H1 (cell line): ENCODE measurements around the gene TJP2. TPM values are rescaled to one million over a fixed set of nuclear protein-coding genes. Genes with fewer than 3 reads are reported as not detected.

ENCODE experiments used
- CTCF ChIA-PET: fragments of 300-600 bp; sonication (Branson Sonifier 250); formaldehyde crosslinking; loops from one replicate; lab custom pipeline; 2021; ENCODE audit not compliant: partially characterized antibody; lab: Charles Lee
- POLR2A ChIA-PET: fragments of 300-600 bp; sonication (Branson Sonifier 250); formaldehyde crosslinking; loops from one replicate; lab custom pipeline; 2021; ENCODE audit warnings: inconsistent platforms; ENCODE audit not compliant: partially characterized antibody; lab: Charles Lee
- DNase-seq, 2 experiments: peaks; one replicate each; pipeline versions ENCODE4 v3.0.0 to v3.0.0-alpha.2; 2010 to 2022; ENCODE audit warnings: low spot score in 2 of 2, low read depth in 1 of 2, mixed read lengths in 1 of 2
- FAIRE-seq: peaks from 2 replicates; lab custom pipeline; 2011; peaks lifted over from hg19 to GRCh38; lab: Jason Lieb, UNC
- H2AFZ ChIP-seq: 2 replicates; pipeline ENCODE4 v1.8.1; 2012; ENCODE audit warnings: low read length, inconsistent platforms
- H2AK5ac ChIP-seq: 2 replicates; pipeline ENCODE4 v1.6.1; 2013; ENCODE audit warnings: low read depth, low read length
- H2BK120ac ChIP-seq: replicated peaks from 2 replicates; pipeline ENCODE3; 2013; ENCODE audit warnings: low read depth, low read length, inconsistent platforms
- H2BK12ac ChIP-seq: 2 replicates; pipeline ENCODE4 v1.6.1; 2013; ENCODE audit warnings: low read depth, low read length
- H2BK15ac ChIP-seq: 2 replicates; pipeline ENCODE4 v1.6.1; 2013; ENCODE audit warnings: low read length
- H2BK20ac ChIP-seq: 2 replicates; pipeline ENCODE4 v1.6.1; 2013; ENCODE audit warnings: low read length
- H2BK5ac ChIP-seq: 2 replicates; pipeline ENCODE4 v1.6.1; 2013; ENCODE audit warnings: low read depth, low read length
- H3K14ac ChIP-seq: 2 replicates; pipeline ENCODE4 v1.6.1; 2013; ENCODE audit warnings: inconsistent platforms; ENCODE audit not compliant: insufficient read length
- H3K18ac ChIP-seq: 2 replicates; pipeline ENCODE4 v1.6.1; 2013; ENCODE audit warnings: low read length; ENCODE audit errors: extremely low read depth
- H3K23ac ChIP-seq: 2 replicates; pipeline ENCODE4 v1.6.1; 2013; ENCODE audit warnings: inconsistent platforms; ENCODE audit not compliant: insufficient read length
- H3K23me2 ChIP-seq: 2 replicates; pipeline ENCODE4 v1.6.1; 2013; ENCODE audit warnings: low read depth, low read length
- H3K27ac ChIP-seq: 2 replicates; pipeline ENCODE4 v1.6.1; 2011; ENCODE audit warnings: low read depth, low read length, inconsistent platforms
- H3K27me3 ChIP-seq, 4 experiments: replicated peaks in 1 of 4; 1 replicate in 1 of 4; 2 replicates in 3 of 4; pipeline versions ENCODE4 v1.6.1 to v1.8.1; 2011 to 2013; ENCODE audit warnings: low read length in 3 of 4, mild to moderate bottlenecking in 3 of 4, inconsistent platforms in 2 of 4, mixed read lengths in 2 of 4, moderate library complexity in 1 of 4; ENCODE audit not compliant: control insufficient read depth in 3 of 4, insufficient read depth in 3 of 4; ENCODE audit errors: extremely low read depth in 1 of 4
- H3K36me3 ChIP-seq, 4 experiments: 2 replicates each; pipeline versions ENCODE4 v1.6.1 to v1.8.1; 2011 to 2013; ENCODE audit warnings: mild to moderate bottlenecking in 4 of 4, low read length in 3 of 4, moderate library complexity in 2 of 4, control low read depth in 1 of 4, inconsistent platforms in 1 of 4; ENCODE audit not compliant: insufficient read depth in 4 of 4, control insufficient read depth in 2 of 4
- H3K4ac ChIP-seq: replicated peaks from 2 replicates; pipeline ENCODE3; 2013; ENCODE audit warnings: low read length, low read depth, mixed read lengths, inconsistent platforms; ENCODE audit not compliant: insufficient read length
- H3K4me1 ChIP-seq, 4 experiments: replicated peaks in 1 of 4; 1 replicate in 1 of 4; 2 replicates in 3 of 4; pipeline versions ENCODE4 v1.6.1 to v1.8.1; 2011 to 2013; ENCODE audit warnings: low read length in 3 of 4, inconsistent platforms in 2 of 4, mixed read lengths in 1 of 4; ENCODE audit not compliant: insufficient read depth in 4 of 4, control insufficient read depth in 3 of 4
- H3K4me2 ChIP-seq, 2 experiments: 2 replicates each; pipeline versions ENCODE4 v1.6.1 to v1.8.1; 2011 to 2013; ENCODE audit warnings: low read depth in 2 of 2, low read length in 2 of 2, control low read depth in 1 of 2, inconsistent platforms in 1 of 2, mild to moderate bottlenecking in 1 of 2; ENCODE audit not compliant: insufficient read depth in 1 of 2
- H3K4me3 ChIP-seq, 4 experiments: fragments of 200-600, 300-600 bp in 1 of 4; sonication (generic), shearing (Covaris generic), sonication (Bioruptor Twin) in 1 of 4; 2 replicates each; pipeline versions ENCODE4 v1.5.1 to v1.8.1; 2011 to 2016; ENCODE audit warnings: low read length in 4 of 4, low read depth in 3 of 4, control low read depth in 2 of 4, inconsistent platforms in 2 of 4, mild to moderate bottlenecking in 2 of 4, mixed read lengths in 1 of 4, moderate library complexity in 1 of 4; ENCODE audit not compliant: insufficient read depth in 2 of 4; ENCODE audit errors: extremely low read depth in 1 of 4
- H3K56ac ChIP-seq: replicated peaks from 2 replicates; pipeline ENCODE3; 2013; ENCODE audit warnings: low read depth, mild to moderate bottlenecking, mixed read lengths, low read length, inconsistent platforms; ENCODE audit not compliant: insufficient read length
- H3K79me1 ChIP-seq: 2 replicates; pipeline ENCODE4 v1.6.1; 2013; ENCODE audit warnings: low read depth, low read length, control low read depth
- H3K79me2 ChIP-seq, 2 experiments: 2 replicates each; pipeline versions ENCODE4 v1.6.1 to v1.8.1; 2012 to 2013; ENCODE audit warnings: low read length in 2 of 2, mild to moderate bottlenecking in 2 of 2, inconsistent platforms in 1 of 2; ENCODE audit not compliant: insufficient read depth in 2 of 2, control insufficient read depth in 1 of 2
- H3K9ac ChIP-seq, 4 experiments: replicated peaks in 1 of 4; 1 replicate in 1 of 4; 2 replicates in 3 of 4; pipeline versions ENCODE4 v1.6.1 to v1.8.1; 2011 to 2013; ENCODE audit warnings: low read depth in 3 of 4, low read length in 3 of 4, control low read depth in 2 of 4, mild to moderate bottlenecking in 2 of 4, moderate library complexity in 2 of 4, inconsistent platforms in 1 of 4; ENCODE audit errors: extremely low read depth in 1 of 4
- H3K9me3 ChIP-seq, 2 experiments: 2 replicates each; pipeline versions ENCODE4 v1.6.1 to v1.8.1; 2012 to 2013; ENCODE audit warnings: mild to moderate bottlenecking in 2 of 2, moderate library complexity in 2 of 2, control low read depth in 1 of 2, inconsistent platforms in 1 of 2, low read depth in 1 of 2, low read length in 1 of 2, mixed read lengths in 1 of 2; ENCODE audit not compliant: insufficient read depth in 2 of 2
- H4K20me1 ChIP-seq, 2 experiments: replicated peaks in 1 of 2; 2 replicates each; pipeline versions ENCODE3 to v1.8.1; 2011 to 2013; ENCODE audit warnings: inconsistent platforms in 2 of 2, low read length in 2 of 2, mild to moderate bottlenecking in 1 of 2; ENCODE audit not compliant: insufficient read depth in 2 of 2, control insufficient read depth in 1 of 2
- H4K5ac ChIP-seq: 2 replicates; pipeline ENCODE4 v1.6.1; 2013; ENCODE audit warnings: low read length, low read depth, mixed read lengths, inconsistent platforms; ENCODE audit not compliant: insufficient read length
- H4K8ac ChIP-seq: 2 replicates; pipeline ENCODE4 v1.8.0; 2013; ENCODE audit warnings: mild to moderate bottlenecking, moderate library complexity, low read length, inconsistent platforms; ENCODE audit not compliant: insufficient read depth; ENCODE audit errors: extremely low read depth
- H4K91ac ChIP-seq: replicated peaks from 2 replicates; pipeline ENCODE3; 2013; ENCODE audit warnings: low read length, mixed read lengths, inconsistent platforms; ENCODE audit not compliant: insufficient read length
- BCL11A ChIP-seq, 2 experiments: IDR thresholded peaks; one replicate each; pipeline ENCODE4 v1.6.1; 2011; ENCODE audit warnings: low read depth in 2 of 2, low read length in 2 of 2, mild to moderate bottlenecking in 2 of 2
- CBX5 ChIP-seq: fragments of 300-800, 300-1000 bp; sonication (generic); IDR thresholded peaks from 2 replicates; pipeline ENCODE4 v1.7.1; 2016; ENCODE audit warnings: antibody characterized with exemption, low read length, low read depth
- CHD1 ChIP-seq: IDR thresholded peaks from 2 replicates; pipeline ENCODE4 v1.6.1; 2012; ENCODE audit warnings: low read depth, low read length, improper control_type of control experiment
- HDAC2 ChIP-seq, 2 experiments: fragments of 300-600 bp in 1 of 2; sonication (generic) in 1 of 2; IDR thresholded peaks; 2 replicates each; pipeline ENCODE4 v1.6.1; 2011 to 2012; ENCODE audit warnings: low read depth in 2 of 2, low read length in 2 of 2, mild to moderate bottlenecking in 2 of 2, moderate library complexity in 2 of 2, borderline replicate concordance in 1 of 2, inconsistent platforms in 1 of 2
- KDM5A ChIP-seq: fragments of 200-600 bp; IDR thresholded peaks from 2 replicates; pipeline ENCODE4 v1.7.1; 2012; ENCODE audit warnings: mild to moderate bottlenecking, low read length, inconsistent platforms, mixed read lengths
- NANOG ChIP-seq: IDR thresholded peaks from 2 replicates; pipeline ENCODE4 v1.6.1; 2011; ENCODE audit warnings: low read length, low read depth, mild to moderate bottlenecking, inconsistent platforms; ENCODE audit not compliant: insufficient read depth, poor library complexity, severe bottlenecking
- RBBP5 ChIP-seq: IDR thresholded peaks from 2 replicates; pipeline ENCODE4 v1.7.1; 2012; ENCODE audit warnings: low read depth, mild to moderate bottlenecking, inconsistent platforms, low read length, moderate library complexity, borderline replicate concordance
- RFX5 ChIP-seq: IDR thresholded peaks from 2 replicates; pipeline ENCODE4 v1.6.1; 2011; ENCODE audit warnings: low read depth, low read length, improper control_type of control experiment, borderline replicate concordance
- WGBS, 2 experiments: shearing (Covaris generic) in 1 of 2; methylation state at CpG; one replicate each; pipeline versions ENCODE4 v1.1.6 to v1.1.7; 2013 to 2015; ENCODE audit warnings: low lambda C conversion rate in 2 of 2, mixed read lengths in 2 of 2, inconsistent platforms in 1 of 2, low coverage in 1 of 2, missing lambda C conversion rate in 1 of 2; ENCODE audit not compliant: insufficient replicate concordance in 2 of 2, insufficient coverage in 1 of 2, insufficient read length in 1 of 2; ENCODE audit errors: extremely low coverage in 1 of 2, missing lambda C conversion rate in 1 of 2; 5-methylcytosine and 5-hydroxymethylcytosine counted together
- polyA plus RNA-seq, 7 experiments: library from polyadenylated mRNA; depleted of rRNA in 3 of 7; stranded (reverse) in 5 of 7; unstranded in 2 of 7; fragments of >200 nt in 5 of 7; fragments of 200-250 nt in 2 of 7; gene quantifications; 1 replicate in 5 of 7; 2 replicates in 1 of 7; 4 replicates in 1 of 7; pipeline versions ENCODE4 v1.2.1 to v1.2.3, GENCODE V29; 2011 to 2013; ENCODE audit warnings: missing spikeins in 2 of 7, mixed read lengths in 2 of 7
- total RNA-seq: library from RNA; stranded (reverse); fragmentation: NEBNext Ultra II Directional; extraction: Animal tissue kit (Norgen Biotek cat#: 25700); gene quantifications from 2 replicates; pipeline ENCODE4 v1.2.1, GENCODE V29; 2021
- TF ChIP-seq, protein P1 (sequence below): IDR thresholded peaks from 2 replicates; pipeline ENCODE4 v1.6.1; 2012; ENCODE audit warnings: inconsistent platforms

The TJP2 gene
- total and polyA plus RNA-seq, 2 of the 8 experiments (the other 6 are each of a cell fraction or from before 2014, with no cell fraction given), result 54.9 to 137 TPM

DNA sequence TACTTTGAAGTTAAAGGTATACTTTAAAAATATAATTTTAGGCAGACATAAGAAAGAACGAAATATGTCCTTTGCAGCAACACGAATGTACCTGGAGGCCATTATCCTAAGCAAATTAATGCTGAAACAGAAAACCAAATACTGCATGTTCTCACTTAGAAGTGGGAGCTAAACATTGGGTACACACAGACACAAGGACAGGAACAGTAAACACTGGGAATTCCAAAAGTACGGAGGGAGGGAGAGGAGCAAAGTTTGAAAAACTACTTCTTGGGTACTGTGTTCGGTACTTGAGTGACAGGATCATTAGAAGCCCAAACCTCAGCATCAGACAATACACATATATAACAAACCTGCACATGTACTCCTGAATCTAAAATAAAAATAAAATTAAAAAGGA, 40.9 kb downstream of the TJP2 start:
- Histone ChIP-seq H3K9ac (no peak overlapping the region), H3K23ac (no peak overlapping the region), H2BK5ac (no peak overlapping the region), H4K5ac (no peak overlapping the region), H3K14ac (no peak overlapping the region), H4K20me1 (peaks cover 0 to 1% of the 10 kb centered on the region in 2 experiments), H2AK5ac (no peak overlapping the region), H3K4me1 (no peaks in the 10 kb centered on the region; a peak in 2 of 7 replicates), H3K56ac (no peak overlapping the region), H3K27ac (no peak overlapping the region), H2BK120ac (no peak overlapping the region), H3K27me3 (no peaks in the 10 kb centered on the region), H3K4me3 (no peak overlapping the region), H3K23me2 (no peaks in the 10 kb centered on the region), H3K4ac (no peak overlapping the region), H3K18ac (no peak overlapping the region)
- DNase-seq, result no peak
- CTCF ChIA-PET, result no interaction called here
- POLR2A ChIA-PET, result interaction anchor here (0.6 to 0.7 kb wide), 2 partner anchors 39 to 42 kb away, joined by 4 to 7 read pairs; no protein-coding TSS in a partner anchor
- 91% methylated on average over 4 of the region's 4 CpGs; no CpG with 5 or more reads in 1 of the 2 experiments for WGBS, 2 experiments
- FAIRE-seq, result no peak
- TF ChIP-seq RFX5 (no peak), HDAC2 (IDR thresholded peaks at IDR 0.05; ENCODE audit: borderline replicate concordance in 1 of 2, low read depth in 2 of 2, low read length in 2 of 2) (no peak), CBX5 (no peak), BCL11A (IDR thresholded peaks at IDR 0.05; ENCODE audit: low read depth in 2 of 2, low read length in 2 of 2) (no peak), RBBP5 (no peak), NANOG (no peak), CHD1 (no peak), KDM5A (no peak)
- TF ChIP-seq, protein P1, sequence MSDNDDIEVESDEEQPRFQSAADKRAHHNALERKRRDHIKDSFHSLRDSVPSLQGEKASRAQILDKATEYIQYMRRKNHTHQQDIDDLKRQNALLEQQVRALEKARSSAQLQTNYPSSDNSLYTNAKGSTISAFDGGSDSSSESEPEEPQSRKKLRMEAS, result no peak
- TF ChIP-seq, all 59 proteins: peak for 0
- no peaks in the 10 kb centered on the region for H3K79me1 ChIP-seq
- no peak overlapping the region for H2BK12ac ChIP-seq
- no peak overlapping the region for H2AFZ ChIP-seq
- H3K79me2 ChIP-seq, result peaks cover 0 to 12% of the 10 kb centered on the region in 2 experiments; a peak in 2 of 4 replicates
- H4K91ac ChIP-seq, result no peak overlapping the region
- H3K4me2 ChIP-seq, result no peak overlapping the region
- no peak overlapping the region for H4K8ac ChIP-seq
- peaks cover 0 to 25% (median 2%) of the 10 kb centered on the region in 4 experiments; a peak in 6 of 8 replicates for H3K36me3 ChIP-seq
- no peaks in the 10 kb centered on the region for H3K9me3 ChIP-seq
- no peak overlapping the region for H2BK15ac ChIP-seq
- no peak overlapping the region for H2BK20ac ChIP-seq
